ENCODE measurements around the gene CGREF1. TPM values are rescaled to one million over a fixed set of nuclear protein-coding genes. Genes with fewer than 3 reads are reported as not detected.
A peak's percentile ranks its signal among the peaks of the same experiment; 100 is the strongest.

CGREF1 gene
- total and polyA plus RNA-seq, 2 donors (not counting 1 experiment from before 2014, with no cell fraction given), result not detected

DNA sequence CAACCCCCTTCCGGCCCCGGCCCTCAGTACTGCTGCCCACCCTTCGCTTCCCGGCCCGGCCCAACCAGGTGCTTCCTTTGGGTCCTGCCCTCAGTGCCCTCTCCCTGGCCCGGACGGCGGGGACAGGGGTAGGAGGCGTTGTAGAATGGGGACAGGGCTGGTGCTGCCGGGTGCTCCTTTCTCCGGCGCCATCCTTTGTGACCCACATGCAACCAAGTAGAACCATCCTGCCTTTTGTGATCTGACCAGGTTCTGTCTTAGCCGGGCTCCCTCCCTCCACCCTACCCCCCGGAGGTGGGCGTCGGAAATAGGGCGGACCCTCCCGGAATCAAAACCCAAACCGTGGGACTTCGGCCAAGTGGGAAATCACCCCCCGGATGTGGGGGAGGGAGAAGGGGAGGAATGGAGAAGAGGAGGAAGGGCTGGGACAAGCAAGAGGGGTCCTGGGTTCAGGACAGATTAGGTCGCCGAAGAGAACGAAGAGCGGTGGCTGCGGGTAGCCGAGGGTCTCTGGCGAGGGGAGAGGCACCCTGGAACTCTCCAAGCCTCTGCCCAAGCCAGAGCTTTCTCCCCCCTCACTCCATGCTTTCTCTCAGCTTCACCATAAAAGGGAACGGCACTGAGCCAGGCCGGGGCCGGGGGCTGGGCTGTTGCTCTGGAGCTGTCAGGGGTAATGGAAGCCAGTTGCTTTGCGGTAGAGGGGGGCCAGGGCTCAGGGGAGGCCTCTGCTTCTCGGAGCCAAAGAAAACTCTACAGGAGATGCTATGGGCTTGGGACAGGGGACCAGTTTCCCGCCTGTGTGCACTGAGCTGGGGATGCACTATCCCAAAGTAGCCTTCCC, 46.7 kb downstream of the CGREF1 start:
- H3K9me3 Mint-ChIP-seq (ENCODE audit: insufficient read depth), result no peaks in the 10 kb centered on the region
- H3K9me3 ChIP-seq (ENCODE audit: control extremely low read depth in 1 of 3, control insufficient read depth in 2 of 3, insufficient read depth in 1 of 3, low read length in 2 of 3), result no peaks in the 10 kb centered on the region
- H3K79me2 ChIP-seq (ENCODE audit: control insufficient read depth, insufficient read depth, low read length), result peaks cover 33% of the 10 kb centered on the region
- H3K4me1 ChIP-seq (ENCODE audit: control insufficient read depth in 2 of 2, insufficient read depth in 2 of 2, low read length in 2 of 2), result peaks cover 35 to 43% of the 10 kb centered on the region in 2 donors
- H3K9ac ChIP-seq (ENCODE audit: low read length), result peak overlapping the region; percentile 83
- peak overlapping the region; percentile 84 for H3K4me3 Mint-ChIP-seq
- WGBS (ENCODE audit: insufficient coverage), result 15% methylated on average over 14 of the region's 34 CpGs
- H3K4me3 ChIP-seq (ENCODE audit: control extremely low read depth in 1 of 5, extremely low read depth in 1 of 5, insufficient read depth in 1 of 5, low read depth in 2 of 5, low read length in 4 of 5), result peak overlapping the region; percentile 42 to 91 (median 88)
- ChIA-PET POLR2A (interaction anchor here (0.5 to 3.4 kb wide), 8 partner anchors 8 to 299 kb away, joined by 3 to 48 read pairs (median 4); partner anchors contain the start of genes AGBL5, ATRAID, KHK and PREB), CTCF (interaction anchor here (0.6 to 3.3 kb wide), 11 partner anchors 9 to 231 kb away, joined by 3 to 30 read pairs (median 7); partner anchors contain the start of genes AGBL5, KHK and TMEM214)
- no peak for ATAC-seq (ENCODE audit: low read depth)
- DNase-seq, result no peak
- H4K20me1 ChIP-seq (ENCODE audit: control insufficient read depth, insufficient read depth, low read length, poor library complexity, severe bottlenecking), result peaks cover 17% of the 10 kb centered on the region
- H3K27ac ChIP-seq (ENCODE audit: low read length in 2 of 2), result peak overlapping the region in 1 of 2 donors; percentile 36
- H3K27me3 Mint-ChIP-seq, result no peaks in the 10 kb centered on the region
- H3K4me1 Mint-ChIP-seq, result peaks cover 66% of the 10 kb centered on the region
- intact Hi-C loops (cut with micrococcal nuclease), result loop anchor here (1.0 to 2.0 kb wide), 7 partner anchors 9 to 299 kb away; partner anchors contain the start of genes AGBL5, EIF2B4, KHK and PREB
- H2AFZ ChIP-seq (ENCODE audit: insufficient read depth, low read depth, low read length, poor library complexity, severe bottlenecking), result peak overlapping the region; percentile 82
- peaks cover 6 to 29% of the 10 kb centered on the region in 2 experiments for H3K36me3 ChIP-seq (replicated peaks in 1 of 2; ENCODE audit: control extremely low read depth in 1 of 2, control insufficient read depth in 1 of 2, extremely low read depth in 1 of 2, insufficient read depth in 2 of 2, low read length in 1 of 2)
- no peak for TF ChIP-seq EZH2 (IDR thresholded peaks at IDR 0.05; ENCODE audit: borderline replicate concordance, insufficient read depth, low read depth, low read length, poor library complexity, severe bottlenecking)
- TF ChIP-seq, protein P1, sequence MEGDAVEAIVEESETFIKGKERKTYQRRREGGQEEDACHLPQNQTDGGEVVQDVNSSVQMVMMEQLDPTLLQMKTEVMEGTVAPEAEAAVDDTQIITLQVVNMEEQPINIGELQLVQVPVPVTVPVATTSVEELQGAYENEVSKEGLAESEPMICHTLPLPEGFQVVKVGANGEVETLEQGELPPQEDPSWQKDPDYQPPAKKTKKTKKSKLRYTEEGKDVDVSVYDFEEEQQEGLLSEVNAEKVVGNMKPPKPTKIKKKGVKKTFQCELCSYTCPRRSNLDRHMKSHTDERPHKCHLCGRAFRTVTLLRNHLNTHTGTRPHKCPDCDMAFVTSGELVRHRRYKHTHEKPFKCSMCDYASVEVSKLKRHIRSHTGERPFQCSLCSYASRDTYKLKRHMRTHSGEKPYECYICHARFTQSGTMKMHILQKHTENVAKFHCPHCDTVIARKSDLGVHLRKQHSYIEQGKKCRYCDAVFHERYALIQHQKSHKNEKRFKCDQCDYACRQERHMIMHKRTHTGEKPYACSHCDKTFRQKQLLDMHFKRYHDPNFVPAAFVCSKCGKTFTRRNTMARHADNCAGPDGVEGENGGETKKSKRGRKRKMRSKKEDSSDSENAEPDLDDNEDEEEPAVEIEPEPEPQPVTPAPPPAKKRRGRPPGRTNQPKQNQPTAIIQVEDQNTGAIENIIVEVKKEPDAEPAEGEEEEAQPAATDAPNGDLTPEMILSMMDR (IDR thresholded peaks at IDR 0.05), result no peak
- no peaks in the 10 kb centered on the region for H3K27me3 ChIP-seq (replicated peaks in 1 of 4; ENCODE audit: control extremely low read depth in 1 of 4, control insufficient read depth in 3 of 4, insufficient read depth in 4 of 4, low read length in 3 of 4)
- H3K4me2 ChIP-seq (replicated peaks; ENCODE audit: low read depth, low read length, poor library complexity, severe bottlenecking), result peak overlapping the region; percentile 90
- H3K27ac Mint-ChIP-seq, result peak overlapping the region; percentile 67
